A204.1 (cell line): ENCODE measurements around the gene CPNE7.

ENCODE experiments used
- FAIRE-seq: peaks from 2 replicates; lab custom pipeline; 2012; peaks lifted over from hg19 to GRCh38; lab: Jason Lieb, UNC

The CPNE7 gene

GRCh38 chr16:89549007-89549700 is 26.4 kb upstream of the CPNE7 start:
- FAIRE-seq: no peak

- no peak for FAIRE-seq
Observed at GRCh38 chr16:89550421-89551007, 25.0 kb upstream of the CPNE7 start.

- no peak for FAIRE-seq
Observed at GRCh38 chr16:89552329-89552728, 23.2 kb upstream of the CPNE7 start.

- no peak for FAIRE-seq
Observed at GRCh38 chr16:89552913-89553312, 22.6 kb upstream of the CPNE7 start.

GRCh38 chr16:89553733-89554132 is 21.8 kb upstream of the CPNE7 start:
- no peak for FAIRE-seq

GRCh38 chr16:89554343-89554742 is 21.2 kb upstream of the CPNE7 start:
- no peak for FAIRE-seq

- no peak for FAIRE-seq
Observed at GRCh38 chr16:89555265-89555664, 20.3 kb upstream of the CPNE7 start.

GRCh38 chr16:89555780-89556179 is 19.8 kb upstream of the CPNE7 start:
- no peak for FAIRE-seq

GRCh38 chr16:89556750-89557689 is 18.5 kb upstream of the CPNE7 start:
- no peak for FAIRE-seq

GRCh38 chr16:89557690-89558490 is 17.7 kb upstream of the CPNE7 start:
- no peak for FAIRE-seq

- no peak for FAIRE-seq
Observed at GRCh38 chr16:89560378-89561141, 15.0 kb upstream of the CPNE7 start, which contains the start of gene RPL13. TSS of gene RPL13 (plus strand) at chr16:89560682. CDS start at chr16:89560960, 278 bp downstream.

GRCh38 chr16:89561142-89561883 is 14.2 kb upstream of the CPNE7 start:
- FAIRE-seq: no peak

GRCh38 chr16:89561884-89562599 is 13.5 kb upstream of the CPNE7 start:
- FAIRE-seq: no peak

- no peak for FAIRE-seq
Observed at GRCh38 chr16:89562939-89563338, 12.6 kb upstream of the CPNE7 start.

- no peak for FAIRE-seq
Observed at GRCh38 chr16:89563639-89564392, 11.7 kb upstream of the CPNE7 start.

- FAIRE-seq: no peak
Observed at GRCh38 chr16:89564476-89565255, 10.9 kb upstream of the CPNE7 start.

GRCh38 chr16:89565256-89565505 is 10.4 kb upstream of the CPNE7 start:
- no peak for FAIRE-seq

- FAIRE-seq: no peak
Observed at GRCh38 chr16:89565506-89566372, 9.8 kb upstream of the CPNE7 start.
